DND-41 (cell line): ENCODE measurements around the gene FBXO42.

Experiments
- CTCF ChIP-seq: IDR thresholded peaks from 2 replicates; pipeline ENCODE4 v1.5.1; 2012; ENCODE audit warnings: borderline replicate concordance, low read length, moderate library complexity, mild to moderate bottlenecking; ENCODE audit not compliant: poor library complexity, severe bottlenecking; ENCODE audit errors: extremely low read depth
- EZH2 ChIP-seq: IDR thresholded peaks from 3 replicates; pipeline ENCODE4 v1.6.1; 2012; ENCODE audit warnings: borderline replicate concordance, low read depth, mild to moderate bottlenecking, moderate library complexity, low read length, inconsistent platforms; ENCODE audit not compliant: severe bottlenecking

DNA sequence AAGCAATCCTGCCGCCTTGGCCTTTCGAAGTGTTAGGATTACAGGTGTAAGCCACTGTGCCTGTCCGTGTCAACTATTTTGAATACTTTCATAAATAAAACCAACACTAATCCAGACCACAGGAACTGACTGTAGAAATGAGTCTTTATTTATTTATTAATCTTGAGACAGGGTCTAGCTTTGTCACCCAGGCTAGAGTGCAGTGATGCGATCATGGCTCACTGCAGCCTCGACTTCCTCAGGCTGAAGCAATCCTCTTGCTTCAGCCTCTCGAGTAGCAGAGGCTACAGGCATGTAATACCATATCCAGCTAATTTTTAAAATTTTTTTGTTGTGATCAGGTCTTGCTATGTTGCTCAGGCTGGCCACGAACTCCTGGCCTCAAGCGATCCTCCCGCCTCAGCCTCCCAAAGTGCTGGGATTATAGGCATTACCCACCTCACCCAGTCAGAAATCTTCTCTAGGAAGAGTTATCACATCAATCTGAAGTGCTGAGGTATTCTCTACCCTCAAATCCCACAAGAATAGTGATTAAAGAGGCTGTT is 93.6 kb downstream of the FBXO42 start:
- no peak for TF ChIP-seq CTCF
- TF ChIP-seq EZH2: no peak
